ENCODE measurements around the gene RAB21.

DNA sequence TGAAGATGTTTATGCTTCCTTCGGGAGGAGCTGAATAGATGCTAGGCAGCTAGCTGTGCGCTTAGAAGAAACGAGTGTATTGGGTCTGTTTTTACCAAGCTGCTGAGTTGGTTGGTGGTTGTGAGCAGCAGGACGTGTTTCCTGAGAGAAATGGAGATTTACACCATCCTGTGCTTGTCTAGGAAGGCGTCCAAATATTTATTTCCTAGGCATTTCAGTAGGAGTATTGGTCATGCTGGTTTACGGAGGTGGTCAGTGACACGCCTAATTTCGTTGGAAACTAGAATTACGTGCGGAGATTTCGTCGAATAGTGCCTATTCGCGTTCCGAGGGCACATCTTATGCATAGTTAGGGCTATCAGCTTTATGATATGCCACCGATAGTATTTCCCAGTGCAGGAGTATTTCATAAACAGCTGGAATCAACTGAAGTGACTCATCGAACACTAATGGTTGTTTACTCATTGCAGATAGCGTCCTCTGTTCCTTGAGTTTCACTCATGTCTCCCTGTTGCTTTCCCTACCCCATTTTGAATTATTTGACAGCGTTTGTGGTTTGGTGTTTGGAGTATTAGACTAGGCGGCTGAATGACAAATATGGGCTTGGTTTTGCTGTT, 85.7 kb downstream of the RAB21 start:
- TF ChIP-seq, protein P1, sequence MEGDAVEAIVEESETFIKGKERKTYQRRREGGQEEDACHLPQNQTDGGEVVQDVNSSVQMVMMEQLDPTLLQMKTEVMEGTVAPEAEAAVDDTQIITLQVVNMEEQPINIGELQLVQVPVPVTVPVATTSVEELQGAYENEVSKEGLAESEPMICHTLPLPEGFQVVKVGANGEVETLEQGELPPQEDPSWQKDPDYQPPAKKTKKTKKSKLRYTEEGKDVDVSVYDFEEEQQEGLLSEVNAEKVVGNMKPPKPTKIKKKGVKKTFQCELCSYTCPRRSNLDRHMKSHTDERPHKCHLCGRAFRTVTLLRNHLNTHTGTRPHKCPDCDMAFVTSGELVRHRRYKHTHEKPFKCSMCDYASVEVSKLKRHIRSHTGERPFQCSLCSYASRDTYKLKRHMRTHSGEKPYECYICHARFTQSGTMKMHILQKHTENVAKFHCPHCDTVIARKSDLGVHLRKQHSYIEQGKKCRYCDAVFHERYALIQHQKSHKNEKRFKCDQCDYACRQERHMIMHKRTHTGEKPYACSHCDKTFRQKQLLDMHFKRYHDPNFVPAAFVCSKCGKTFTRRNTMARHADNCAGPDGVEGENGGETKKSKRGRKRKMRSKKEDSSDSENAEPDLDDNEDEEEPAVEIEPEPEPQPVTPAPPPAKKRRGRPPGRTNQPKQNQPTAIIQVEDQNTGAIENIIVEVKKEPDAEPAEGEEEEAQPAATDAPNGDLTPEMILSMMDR (IDR thresholded peaks at IDR 0.05; ENCODE audit: low read depth, low read length, poor library complexity, severe bottlenecking), result no peak
- TF ChIP-seq EZH2phosphoT487 (IDR thresholded peaks at IDR 0.05; ENCODE audit: borderline replicate concordance, low read length), result no peak

All from DOHH2 (cell line).